Keratinocyte (primary cell): Measurements from ENCODE around the gene SGIP1. TPM values are rescaled to one million over a fixed set of nuclear protein-coding genes. Genes with fewer than 3 reads are reported as not detected.
A peak's percentile ranks its signal among the peaks of the same experiment; 100 is the strongest.

Source experiments
- DNase-seq: peaks from one replicate; pipeline ENCODE4 v3.0.0-alpha.2; 2011; ENCODE audit warnings: low read depth, missing footprints, low spot score
- FAIRE-seq: peaks from 2 replicates; lab custom pipeline; 2011; peaks lifted over from hg19 to GRCh38; lab: Jason Lieb, UNC
- H2AFZ ChIP-seq: 2 replicates; pipeline ENCODE4 v1.6.0; 2012; ENCODE audit warnings: low read length, control low read depth, inconsistent platforms; ENCODE audit not compliant: control insufficient read depth
- H3K27ac ChIP-seq: 2 replicates; pipeline ENCODE4 v1.5.1; 2011; ENCODE audit warnings: low read length; ENCODE audit not compliant: control insufficient read depth, insufficient read depth
- H3K27me3 ChIP-seq: 3 replicates; pipeline ENCODE4 v1.6.0; 2011; ENCODE audit warnings: low read length; ENCODE audit not compliant: control insufficient read depth, insufficient read depth; ENCODE audit errors: extremely low read depth
- H3K36me3 ChIP-seq, 2 experiments: 2 replicates in 1 of 2; 3 replicates in 1 of 2; pipeline ENCODE4 v1.5.1; 2011; ENCODE audit warnings: low read length in 2 of 2, mild to moderate bottlenecking in 1 of 2; ENCODE audit not compliant: control insufficient read depth in 2 of 2, insufficient read depth in 2 of 2; ENCODE audit errors: extremely low read depth in 1 of 2
- H3K4me1 ChIP-seq: 3 replicates; pipeline ENCODE4 v1.5.1; 2011; ENCODE audit warnings: low read length; ENCODE audit not compliant: control insufficient read depth, insufficient read depth; ENCODE audit errors: extremely low read depth
- H3K4me2 ChIP-seq: 3 replicates; pipeline ENCODE4 v1.6.0; 2011; ENCODE audit warnings: low read depth, low read length; ENCODE audit not compliant: control insufficient read depth, insufficient read depth; ENCODE audit errors: extremely low read depth
- H3K4me3 ChIP-seq, 3 experiments: fragments of 200-600 bp in 1 of 3; sonication (generic) in 1 of 3; 2 replicates in 2 of 3; 3 replicates in 1 of 3; pipeline ENCODE4 v1.5.1; 2011 to 2016; ENCODE audit warnings: low read length in 3 of 3, mild to moderate bottlenecking in 3 of 3, control low read depth in 2 of 3, inconsistent platforms in 1 of 3, low read depth in 1 of 3, mixed read lengths in 1 of 3, mixed run types in 1 of 3, moderate library complexity in 1 of 3; ENCODE audit not compliant: control insufficient read depth in 2 of 3, insufficient read depth in 2 of 3; ENCODE audit errors: extremely low read depth in 1 of 3
- H3K79me2 ChIP-seq: 2 replicates; pipeline ENCODE4 v1.6.0; 2012; ENCODE audit warnings: low read length; ENCODE audit not compliant: control insufficient read depth, insufficient read depth
- H3K9ac ChIP-seq: 3 replicates; pipeline ENCODE4 v1.6.0; 2011; ENCODE audit warnings: low read length; ENCODE audit not compliant: control insufficient read depth, insufficient read depth; ENCODE audit errors: extremely low read depth
- H3K9me1 ChIP-seq: 3 replicates; pipeline ENCODE4 v1.6.0; 2011; ENCODE audit warnings: low read length; ENCODE audit not compliant: control insufficient read depth, insufficient read depth; ENCODE audit errors: extremely low read depth
- H3K9me3 ChIP-seq: 2 replicates; pipeline ENCODE4 v1.5.1; 2012; ENCODE audit warnings: low read depth, low read length; ENCODE audit not compliant: control insufficient read depth
- H4K20me1 ChIP-seq: 3 replicates; pipeline ENCODE4 v1.6.0; 2011; ENCODE audit warnings: low read length; ENCODE audit not compliant: control insufficient read depth, insufficient read depth; ENCODE audit errors: extremely low read depth
- EZH2 ChIP-seq: IDR thresholded peaks from one replicate; pipeline ENCODE4 v1.6.1; 2012; ENCODE audit warnings: inconsistent platforms, mild to moderate bottlenecking, low read length, moderate library complexity
- dilution Hi-C: fragments of 300-500 bp; cut with MboI; formaldehyde crosslinking; loops from one replicate; pipeline ENCODE4 v1.7.0; 2020; ENCODE audit warnings: low sequenced_read_pairs; ENCODE audit not compliant: extremely low pct_ligation_motif_present
- polyA plus RNA-seq, 5 experiments: library from polyadenylated mRNA; depleted of rRNA in 3 of 5; stranded (reverse) in 3 of 5; stranded (forward) in 1 of 5; unstranded in 1 of 5; fragments of >200 nt; gene quantifications; 1 replicate in 1 of 5; 2 replicates in 3 of 5; 3 replicates in 1 of 5; pipeline versions ENCODE4 v1.2.1 to v1.2.3, GENCODE V29; 2011 to 2012; ENCODE audit warnings: missing spikeins in 2 of 5, low read depth in 1 of 5, low replicate concordance in 1 of 5
- TF ChIP-seq, protein P1 (sequence below), 3 experiments: IDR thresholded peaks in 1 of 3; conservative IDR thresholded peaks in 1 of 3; optimal IDR thresholded peaks in 1 of 3; 2 replicates in 2 of 3; 3 replicates in 1 of 3; pipeline versions ENCODE3 to v1.5.1; 2011; ENCODE audit warnings: low read length in 3 of 3, mild to moderate bottlenecking in 3 of 3, moderate library complexity in 2 of 3, control low read depth in 1 of 3, inconsistent platforms in 1 of 3; ENCODE audit not compliant: insufficient read depth in 2 of 3; ENCODE audit errors: extremely low read depth in 1 of 3

The SGIP1 gene
- polyA plus RNA-seq, 1 donor (not counting 4 experiments of a cell fraction or from before 2014, with no cell fraction given): 0.05 TPM

DNA sequence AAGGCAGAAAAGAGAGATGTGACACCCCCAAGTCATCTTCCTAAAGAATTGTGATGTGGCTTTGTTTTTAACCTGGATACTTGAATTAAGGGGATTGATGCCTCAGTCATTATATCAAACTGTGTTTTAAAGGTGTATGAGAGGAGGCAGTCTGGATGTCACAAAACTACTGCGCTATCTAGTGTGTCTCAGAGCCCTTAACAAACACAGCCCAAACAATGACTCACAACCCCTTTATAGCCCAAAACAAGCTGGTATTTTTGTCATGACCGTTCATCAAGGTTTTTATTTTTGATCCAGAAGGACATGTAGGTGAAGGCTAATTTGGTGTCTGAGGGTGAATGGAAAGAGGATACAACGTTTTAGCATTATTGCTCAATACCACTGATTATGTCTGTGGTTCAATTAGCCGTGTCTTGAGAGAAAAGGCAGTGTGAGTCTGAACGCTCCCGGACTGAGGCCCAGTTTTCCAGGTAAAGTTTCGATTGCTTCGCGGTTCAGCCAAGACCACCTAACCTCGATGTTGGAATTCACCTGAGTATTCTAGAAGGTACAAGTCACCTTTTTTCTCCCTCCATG, 71.6 kb downstream of the SGIP1 start:
- Histone ChIP-seq H3K9me1 (no peaks in the 10 kb centered on the region), H3K4me3 (no peak overlapping the region), H3K9me3 (no peaks in the 10 kb centered on the region), H3K4me1 (no peaks in the 10 kb centered on the region), H3K9ac (no peak overlapping the region), H3K4me2 (no peak overlapping the region), H3K36me3 (no peaks in the 10 kb centered on the region), H3K27me3 (no peaks in the 10 kb centered on the region), H3K79me2 (no peaks in the 10 kb centered on the region), H3K27ac (no peak overlapping the region), H4K20me1 (no peaks in the 10 kb centered on the region), H2AFZ (no peak overlapping the region)
- dilution Hi-C loops: no loop called here
- FAIRE-seq (no peak), DNase-seq (no peak)
- TF ChIP-seq, protein P1, sequence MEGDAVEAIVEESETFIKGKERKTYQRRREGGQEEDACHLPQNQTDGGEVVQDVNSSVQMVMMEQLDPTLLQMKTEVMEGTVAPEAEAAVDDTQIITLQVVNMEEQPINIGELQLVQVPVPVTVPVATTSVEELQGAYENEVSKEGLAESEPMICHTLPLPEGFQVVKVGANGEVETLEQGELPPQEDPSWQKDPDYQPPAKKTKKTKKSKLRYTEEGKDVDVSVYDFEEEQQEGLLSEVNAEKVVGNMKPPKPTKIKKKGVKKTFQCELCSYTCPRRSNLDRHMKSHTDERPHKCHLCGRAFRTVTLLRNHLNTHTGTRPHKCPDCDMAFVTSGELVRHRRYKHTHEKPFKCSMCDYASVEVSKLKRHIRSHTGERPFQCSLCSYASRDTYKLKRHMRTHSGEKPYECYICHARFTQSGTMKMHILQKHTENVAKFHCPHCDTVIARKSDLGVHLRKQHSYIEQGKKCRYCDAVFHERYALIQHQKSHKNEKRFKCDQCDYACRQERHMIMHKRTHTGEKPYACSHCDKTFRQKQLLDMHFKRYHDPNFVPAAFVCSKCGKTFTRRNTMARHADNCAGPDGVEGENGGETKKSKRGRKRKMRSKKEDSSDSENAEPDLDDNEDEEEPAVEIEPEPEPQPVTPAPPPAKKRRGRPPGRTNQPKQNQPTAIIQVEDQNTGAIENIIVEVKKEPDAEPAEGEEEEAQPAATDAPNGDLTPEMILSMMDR (optimal IDR thresholded peaks at IDR 0.05 in 1 of 3, IDR thresholded peaks at IDR 0.05 in 1 of 3, conservative IDR thresholded peaks at IDR 0.05 in 1 of 3; ENCODE audit: extremely low read depth in 1 of 3, insufficient read depth in 2 of 3, low read length in 3 of 3): no peak
- TF ChIP-seq EZH2: no peak

DNA sequence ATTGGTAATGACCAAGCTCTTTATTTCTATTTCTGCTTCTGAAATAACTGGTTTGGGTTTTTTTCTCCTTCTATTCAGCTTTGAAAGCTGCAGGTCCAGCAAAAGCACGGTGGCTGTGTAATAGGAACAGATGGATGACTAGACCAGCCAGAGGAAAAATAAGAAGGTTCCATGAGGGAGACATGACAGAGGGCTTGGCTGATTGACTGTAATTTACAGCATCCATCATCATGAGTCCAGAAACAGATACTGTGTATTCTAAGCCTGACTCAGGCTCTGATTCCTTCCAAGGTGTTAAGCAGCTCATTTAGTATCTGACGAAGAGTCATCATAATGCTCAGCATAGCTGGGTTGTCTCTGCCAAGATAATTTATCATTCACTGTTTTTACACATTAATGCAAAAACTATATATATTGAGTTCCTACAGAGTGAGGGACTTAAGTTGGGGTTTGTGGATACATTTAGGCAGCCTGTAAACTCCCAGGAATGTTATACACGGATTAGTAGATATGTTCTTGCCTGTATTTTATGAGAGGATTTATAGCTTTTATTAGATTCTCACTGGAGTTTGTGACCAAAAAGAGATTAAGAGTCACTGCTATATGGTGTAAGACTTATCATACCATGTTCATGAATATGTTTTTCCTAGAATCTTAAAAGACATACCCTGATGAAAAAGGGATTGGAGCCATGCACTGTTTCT, 72.6 kb downstream of the SGIP1 start:
- H2AFZ ChIP-seq: no peak overlapping the region

More for the DNA sequence above, 72.6 kb downstream of the SGIP1 start:
- H3K79me2 ChIP-seq: no peaks in the 10 kb centered on the region
- no peaks in the 10 kb centered on the region for H3K9me1 ChIP-seq
- no peak for TF ChIP-seq EZH2
- TF ChIP-seq, protein P1 (optimal IDR thresholded peaks at IDR 0.05 in 1 of 3, IDR thresholded peaks at IDR 0.05 in 1 of 3, conservative IDR thresholded peaks at IDR 0.05 in 1 of 3; ENCODE audit: extremely low read depth in 1 of 3, insufficient read depth in 2 of 3, low read length in 3 of 3): no peak
- H3K9ac ChIP-seq: no peak overlapping the region
- no peaks in the 10 kb centered on the region for H3K36me3 ChIP-seq
- no peak overlapping the region for H3K4me2 ChIP-seq
- no peak for DNase-seq
- peak; percentile 49 for FAIRE-seq
- H4K20me1 ChIP-seq: no peaks in the 10 kb centered on the region
- no peaks in the 10 kb centered on the region for H3K4me1 ChIP-seq
- dilution Hi-C loops: no loop called here
- no peaks in the 10 kb centered on the region for H3K9me3 ChIP-seq
- no peak overlapping the region for H3K27ac ChIP-seq
- H3K27me3 ChIP-seq: no peaks in the 10 kb centered on the region
- no peak overlapping the region for H3K4me3 ChIP-seq
